Stimulated activated CD4-positive, alpha-beta T cell treated with anti-CD3 and anti-CD28 coated beads, TNF-alpha, amount 100 ng/mL, for 24 hours (primary cell): Measurements from ENCODE around the gene CARMIL1.

Experiments
- DNase-seq, 3 experiments: peaks; one replicate each; pipeline ENCODE4 v3.0.0-alpha.2; 2020; ENCODE audit warnings: low read depth in 3 of 3

CARMIL1 gene

DNA sequence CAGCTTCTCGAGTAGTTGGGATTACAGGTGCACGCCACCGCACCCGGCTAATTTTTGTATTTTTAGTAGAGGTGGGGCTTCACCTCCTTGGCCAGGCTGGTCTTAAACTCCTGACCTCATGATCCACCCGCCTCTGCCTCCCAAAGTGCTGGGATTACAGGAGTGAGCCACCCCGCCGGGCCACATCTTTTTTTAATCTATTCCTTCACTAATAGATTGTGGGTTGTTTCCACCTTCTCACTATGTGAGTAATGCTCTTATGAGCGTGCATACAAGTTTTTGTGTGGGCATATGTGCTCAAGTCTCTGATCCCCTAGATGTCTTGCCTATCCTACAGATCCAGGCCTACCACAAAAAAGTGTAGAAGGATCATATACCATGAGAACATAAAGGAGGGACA is 30.7 kb downstream of the CARMIL1 start:
- no peak for DNase-seq

DNA sequence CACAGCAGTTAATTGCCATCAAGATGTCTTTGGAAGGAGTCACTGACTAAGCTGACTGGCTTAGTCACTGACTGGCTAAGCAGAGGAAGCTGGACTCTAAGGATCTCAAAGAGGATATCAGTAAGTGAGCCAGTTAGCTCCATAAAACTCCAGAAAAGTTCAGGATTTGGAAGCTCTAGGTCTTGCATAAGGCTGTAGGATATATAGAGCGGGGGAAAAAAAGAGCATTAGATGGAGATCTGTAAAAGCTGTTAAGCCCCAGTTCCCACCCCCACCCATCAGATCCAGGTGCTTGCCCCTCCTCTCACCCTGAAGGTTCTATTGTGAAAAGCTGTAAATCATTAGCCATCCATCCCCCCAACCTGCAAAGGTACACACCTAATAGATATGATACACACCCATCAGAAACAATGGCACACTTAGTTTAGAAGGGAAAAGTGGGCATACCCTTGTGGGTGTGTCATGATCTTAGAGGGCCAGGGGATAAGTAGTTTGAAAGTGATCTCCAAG is 32.2 kb downstream of the CARMIL1 start:
- no peak for DNase-seq

DNA sequence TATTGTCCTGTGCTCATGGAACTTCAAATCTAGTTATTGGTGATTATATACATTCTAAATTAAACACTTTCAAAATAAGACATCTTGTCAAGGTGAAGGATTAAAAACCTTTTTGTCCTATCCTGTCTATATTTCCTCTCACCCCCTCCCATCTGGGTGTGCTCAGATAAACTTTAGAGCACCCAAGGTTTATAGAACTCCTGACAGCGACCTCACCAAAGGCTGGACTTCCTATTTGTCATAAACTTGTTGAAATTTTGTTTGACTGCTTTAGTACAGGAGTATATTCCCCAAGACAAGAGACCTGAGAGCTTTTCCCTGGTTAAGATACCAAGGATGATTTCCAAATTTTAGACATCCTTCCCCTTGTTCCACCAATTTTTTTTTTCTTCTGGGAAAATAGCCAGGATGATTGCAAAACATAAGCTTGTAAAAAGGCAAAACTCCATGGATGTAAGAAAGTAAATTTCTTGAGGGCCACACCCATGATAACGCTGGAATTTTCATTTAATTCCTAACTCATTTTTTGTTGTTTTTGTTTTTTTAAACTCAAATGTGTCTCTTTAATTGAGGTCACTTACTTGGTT is 33.0 kb downstream of the CARMIL1 start:
- no peak for DNase-seq

DNA sequence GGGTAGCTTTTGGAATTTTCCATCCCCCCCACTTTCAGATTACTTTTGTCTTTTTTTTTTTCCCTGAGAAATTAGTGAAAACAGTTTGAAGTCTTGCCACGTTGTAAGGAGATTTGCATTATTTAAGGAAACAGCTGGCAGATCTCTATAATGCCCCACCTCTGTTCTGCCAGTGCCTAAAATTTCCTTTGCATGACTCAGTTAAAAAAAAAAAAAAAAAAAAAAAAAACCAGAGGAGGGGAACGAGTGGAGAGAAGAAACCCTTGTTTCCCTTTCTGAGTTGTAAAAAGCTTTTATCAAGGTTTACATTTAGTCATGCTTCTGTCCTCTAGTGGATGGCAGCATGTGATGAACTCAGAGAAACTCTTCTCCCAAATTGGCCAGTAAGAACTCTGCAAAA is 33.5 kb downstream of the CARMIL1 start:
- no peak for DNase-seq

DNA sequence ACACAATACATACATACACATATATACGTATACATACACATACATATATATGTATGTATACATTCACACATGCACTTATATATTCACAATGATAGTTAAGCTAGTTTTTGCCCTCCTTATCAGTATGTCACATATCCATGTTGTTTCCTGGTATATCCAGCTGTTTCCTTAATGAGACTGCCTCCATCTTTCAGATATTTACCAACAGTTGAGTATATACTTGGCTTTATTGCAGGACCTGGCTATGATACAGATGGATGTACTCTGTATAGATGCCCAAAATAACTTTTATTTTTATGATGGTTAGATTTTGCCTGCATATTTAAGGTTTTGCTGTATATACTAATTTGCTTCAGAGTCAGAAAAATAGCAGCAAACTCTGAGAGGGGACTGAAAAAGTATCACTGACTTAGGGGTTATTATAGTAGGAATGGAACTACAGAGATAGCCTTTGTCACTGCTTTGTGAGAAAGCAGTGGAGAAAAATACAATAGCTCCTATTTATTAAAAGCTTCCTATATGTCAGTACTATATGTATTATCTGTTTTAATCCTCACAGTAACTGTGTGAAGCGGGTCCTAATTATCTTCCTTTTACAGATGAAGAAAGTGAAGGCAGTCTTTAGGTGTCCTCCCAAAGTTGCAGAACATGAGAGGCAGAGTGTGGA is 35.5 kb downstream of the CARMIL1 start:
- DNase-seq, result no peak

DNA sequence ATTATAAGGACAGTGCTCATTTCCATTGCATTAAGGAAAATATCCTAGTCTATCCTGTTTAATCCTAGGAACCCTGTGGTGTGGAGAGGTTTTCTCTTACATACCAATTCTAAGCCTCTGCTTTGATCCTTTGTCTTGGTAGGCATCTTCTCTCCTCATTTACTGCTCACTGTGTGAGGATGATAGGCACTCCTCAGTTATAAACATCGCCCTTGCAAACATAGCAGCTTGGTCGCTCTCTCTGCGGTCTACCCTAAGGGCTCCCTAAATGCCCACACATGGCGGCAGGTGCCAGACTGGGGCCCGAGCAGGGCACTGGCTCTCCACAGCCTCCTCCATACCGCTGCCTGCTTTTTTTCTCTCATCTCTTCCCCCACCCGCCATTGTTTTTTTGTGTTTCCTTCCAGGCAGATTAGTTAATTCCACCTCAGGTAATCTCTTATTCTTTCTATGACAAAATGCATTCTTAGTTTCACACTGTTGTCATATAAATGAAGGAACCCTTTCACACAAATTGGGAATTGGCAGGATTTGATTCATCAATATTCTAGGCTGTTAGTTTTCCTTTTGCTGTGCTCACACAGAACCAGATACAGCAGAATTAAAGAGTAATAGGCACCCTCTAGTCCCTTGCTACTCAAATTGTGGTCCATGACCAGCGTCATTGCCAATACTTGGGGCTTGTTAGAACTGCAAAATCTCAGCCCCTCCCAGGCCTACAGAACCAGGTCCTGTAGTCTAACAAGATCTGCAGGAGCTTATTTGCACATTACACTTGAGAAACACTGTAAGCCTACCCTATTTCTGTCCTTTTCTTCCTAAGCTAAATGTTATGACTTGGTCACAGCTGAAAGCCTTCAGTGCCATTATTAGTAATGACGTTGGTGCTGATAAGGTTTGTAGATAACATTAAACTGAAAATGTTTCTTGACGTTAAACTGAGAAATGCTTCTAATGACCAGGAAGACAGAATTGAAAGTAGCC is 36.3 kb downstream of the CARMIL1 start:
- DNase-seq, result no peak

DNA sequence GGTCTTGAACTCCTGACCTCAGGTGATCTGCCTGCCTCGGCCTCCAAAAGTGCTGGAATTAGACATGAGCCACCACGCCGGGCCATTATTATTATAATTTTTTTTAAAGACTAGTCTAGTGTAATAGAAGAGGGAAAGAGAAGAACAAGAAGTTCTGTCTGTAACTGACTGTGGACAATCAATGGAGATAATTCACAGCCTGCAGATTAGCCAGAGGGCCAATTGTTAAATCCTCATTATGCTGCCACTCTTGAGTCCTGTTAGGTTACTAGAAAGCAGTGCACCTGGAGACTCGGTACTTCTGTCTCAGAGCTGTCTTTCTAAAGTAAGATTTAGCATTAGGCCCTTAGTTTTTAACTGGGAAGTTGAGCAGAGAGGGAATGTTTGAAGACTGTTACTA is 37.5 kb downstream of the CARMIL1 start:
- no peak for DNase-seq

DNA sequence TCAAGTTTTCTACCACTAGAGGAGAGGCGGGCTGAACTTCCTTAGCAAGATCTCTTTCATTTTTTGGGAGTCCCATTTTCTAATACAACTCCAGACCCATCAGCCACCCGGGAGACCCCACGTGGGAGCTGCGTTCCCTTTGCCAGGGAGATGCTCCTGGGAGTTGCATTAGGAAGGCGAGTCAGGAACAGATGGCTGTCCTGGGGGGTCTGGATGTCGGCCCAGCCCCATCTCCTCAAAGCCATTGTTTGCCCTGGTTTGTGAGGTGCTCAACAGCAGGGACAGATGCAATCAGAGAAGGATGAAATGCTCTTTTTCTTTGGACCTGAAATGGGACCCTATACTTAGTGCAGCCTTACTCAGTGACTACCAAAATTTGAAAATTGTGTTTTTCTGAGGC is 39.4 kb downstream of the CARMIL1 start:
- DNase-seq, result no peak

DNA sequence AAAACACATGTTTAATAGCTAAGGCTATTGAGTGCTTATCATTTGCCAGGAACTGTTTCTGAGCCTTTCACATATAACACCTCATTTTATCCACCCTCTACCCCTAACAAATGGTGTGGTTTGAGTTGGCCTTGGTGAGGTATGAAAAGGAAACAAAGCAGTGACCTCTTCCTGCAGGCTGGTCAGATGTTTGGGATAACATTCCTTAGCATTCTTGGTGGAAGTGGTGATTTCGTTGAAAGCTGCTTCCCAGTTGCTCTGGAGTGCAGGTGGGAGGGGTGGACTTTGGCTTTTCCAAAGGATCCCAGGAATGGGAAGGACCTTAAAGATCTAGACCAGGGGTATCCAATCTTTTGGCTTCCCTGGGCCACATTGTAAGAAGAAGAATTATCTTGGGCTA is 41.3 kb downstream of the CARMIL1 start:
- DNase-seq, result no peak

DNA sequence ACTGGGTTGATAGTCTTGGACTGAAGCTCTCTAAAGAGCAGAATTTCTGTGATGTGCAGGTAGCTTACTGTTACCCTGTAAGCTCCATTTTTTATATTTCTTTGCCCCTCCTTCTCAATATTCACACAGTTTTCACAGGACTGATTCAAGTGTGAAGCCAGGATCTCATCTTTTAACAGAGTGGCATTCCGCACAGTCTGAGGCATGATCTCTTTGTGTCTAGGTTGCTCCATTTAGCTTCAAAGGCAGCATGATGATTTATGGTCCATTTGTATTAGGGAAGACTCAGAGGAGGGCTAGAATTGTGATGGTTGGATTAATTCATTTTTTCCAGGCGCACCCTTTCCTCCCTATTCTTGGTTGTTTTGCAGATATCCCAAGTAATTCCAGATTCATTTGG is 43.5 kb downstream of the CARMIL1 start:
- DNase-seq, result no peak

DNA sequence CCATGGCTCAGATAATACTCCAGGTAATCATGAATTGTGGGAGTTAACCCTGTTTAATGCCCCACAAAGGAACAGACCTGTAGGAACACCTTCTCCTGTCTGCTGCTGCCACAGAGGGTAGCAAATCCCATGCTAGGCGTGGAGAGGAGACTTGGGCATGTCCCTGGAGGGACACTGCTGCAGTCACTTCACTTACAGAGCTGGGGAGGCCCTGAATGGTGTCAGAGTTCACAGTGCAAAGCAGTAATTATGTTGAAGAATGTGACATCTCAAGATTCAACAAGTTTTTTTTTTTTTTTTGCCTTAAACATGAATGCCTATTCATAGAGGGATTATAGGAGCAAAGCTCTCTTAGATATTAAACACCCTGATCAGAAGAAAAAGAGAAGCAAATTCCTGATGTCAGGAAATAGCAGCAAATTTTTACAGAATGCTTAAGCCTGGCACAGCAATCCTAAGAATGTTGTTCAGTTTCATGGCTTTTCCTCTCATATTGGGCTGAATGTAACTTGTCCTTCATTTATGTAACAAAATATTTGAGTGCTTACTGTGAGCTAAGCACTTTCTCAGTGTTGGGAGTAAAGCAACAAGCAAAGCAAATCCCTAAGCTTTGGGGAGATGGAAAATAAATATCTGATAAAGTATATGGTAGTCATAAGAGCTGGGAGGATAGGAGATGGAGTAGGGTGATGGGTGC is 45.0 kb downstream of the CARMIL1 start:
- no peak for DNase-seq

DNA sequence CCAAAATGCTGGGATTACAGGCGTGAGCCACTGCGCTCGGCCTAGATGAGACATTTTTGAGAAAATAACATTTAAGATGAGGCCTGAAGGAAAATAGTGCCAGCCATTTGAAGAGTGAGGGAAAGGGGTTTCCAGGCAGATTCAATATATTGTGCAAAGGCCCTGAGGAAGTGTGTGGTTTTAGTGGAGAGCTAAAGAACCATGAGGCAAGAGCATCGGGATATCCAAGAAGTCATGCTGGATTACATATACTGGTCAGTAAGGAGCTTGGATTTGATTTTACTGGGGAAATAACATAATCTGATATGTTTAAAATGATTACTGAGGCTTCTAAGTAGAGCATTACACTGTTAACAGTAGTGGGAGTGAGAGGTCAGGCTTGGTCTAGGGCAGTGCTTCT is 47.0 kb downstream of the CARMIL1 start:
- DNase-seq, result no peak

DNA sequence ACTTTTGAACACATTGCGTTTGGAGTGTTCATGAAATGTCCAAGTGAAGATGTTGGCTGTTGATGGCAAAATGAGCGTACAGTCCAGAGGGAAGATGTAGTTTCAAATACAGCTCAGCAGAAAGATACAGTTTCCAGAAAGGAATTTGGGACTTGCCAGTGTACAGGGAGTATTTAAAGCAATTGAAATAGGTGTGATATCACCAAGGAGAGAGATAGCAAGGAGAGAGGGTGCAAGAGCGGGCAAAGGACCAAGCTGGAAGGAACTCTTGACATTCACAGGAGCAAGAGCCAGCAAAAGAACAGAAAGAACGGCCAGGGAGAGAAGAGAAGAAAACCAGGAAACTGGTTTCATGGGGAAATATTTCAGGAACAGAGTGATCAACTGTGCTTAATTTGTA is 47.8 kb downstream of the CARMIL1 start:
- DNase-seq, result no peak

DNA sequence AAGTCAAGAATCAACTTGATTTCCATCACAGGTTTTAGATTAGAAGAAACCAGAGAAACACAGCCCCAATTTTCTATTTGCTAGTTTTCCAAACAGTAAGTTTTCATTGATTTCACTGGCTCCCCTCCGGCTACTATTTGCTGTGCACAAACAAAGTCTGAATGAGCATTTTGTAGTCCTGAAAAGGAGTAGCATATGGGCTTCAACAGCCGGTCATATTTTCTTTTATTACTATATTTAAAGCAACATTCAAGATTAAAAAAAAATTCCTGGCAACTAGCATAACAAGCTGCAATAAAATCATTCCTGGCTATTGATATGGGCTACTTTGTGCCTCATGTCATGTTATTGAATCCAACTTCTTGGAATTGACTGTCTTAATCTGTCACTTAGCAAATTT is 48.3 kb downstream of the CARMIL1 start:
- DNase-seq, result no peak

DNA sequence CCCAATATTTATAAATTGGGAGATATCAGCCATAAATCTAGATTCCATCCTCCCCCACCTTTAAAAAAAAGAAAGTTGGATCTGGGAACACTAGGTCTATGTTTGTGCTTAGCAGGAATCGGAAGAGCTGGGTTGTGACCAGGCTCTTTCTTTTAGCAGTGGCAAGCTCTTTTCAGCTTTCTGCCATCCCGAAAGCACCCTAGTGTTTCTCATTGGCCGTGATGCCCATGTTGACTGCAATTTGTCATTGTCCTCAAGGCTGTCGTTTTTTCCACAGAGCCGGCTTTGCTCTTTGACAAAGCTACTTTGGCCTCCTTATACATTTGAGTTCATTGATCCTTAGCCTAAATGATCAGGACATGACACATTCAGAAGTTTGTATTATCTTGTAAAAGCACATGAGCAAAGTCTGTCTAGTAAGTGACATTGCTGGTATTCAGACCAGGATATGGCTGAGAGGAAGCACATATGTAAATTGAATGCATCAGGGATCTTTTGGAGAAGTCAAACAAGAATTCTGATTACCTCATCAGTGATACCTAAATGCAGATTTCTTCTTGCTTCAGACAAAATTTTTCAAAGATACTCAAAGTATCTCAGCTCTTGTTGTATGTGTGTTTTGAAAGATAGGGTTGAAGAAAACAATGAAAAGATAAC is 50.1 kb downstream of the CARMIL1 start:
- DNase-seq, result no peak

DNA sequence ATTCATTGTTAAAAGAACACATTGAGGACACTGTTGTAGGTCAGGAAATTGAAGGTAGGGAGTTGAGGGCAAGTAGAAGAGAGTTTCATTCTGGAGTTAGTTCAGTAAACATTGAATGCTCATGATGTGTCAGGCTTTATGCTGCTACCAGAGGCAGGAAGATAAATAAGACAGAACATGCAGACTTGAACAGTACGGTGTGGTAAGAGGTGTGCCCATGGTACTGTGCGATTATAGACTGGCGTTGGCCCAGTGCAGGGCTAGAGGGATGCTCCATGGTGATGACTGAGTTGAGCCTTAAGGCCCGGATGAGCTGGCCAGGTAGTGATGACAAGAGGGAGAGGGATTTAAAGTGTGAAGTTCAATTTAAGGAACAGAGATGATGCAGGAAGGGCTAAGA is 50.8 kb downstream of the CARMIL1 start:
- DNase-seq, result no peak

DNA sequence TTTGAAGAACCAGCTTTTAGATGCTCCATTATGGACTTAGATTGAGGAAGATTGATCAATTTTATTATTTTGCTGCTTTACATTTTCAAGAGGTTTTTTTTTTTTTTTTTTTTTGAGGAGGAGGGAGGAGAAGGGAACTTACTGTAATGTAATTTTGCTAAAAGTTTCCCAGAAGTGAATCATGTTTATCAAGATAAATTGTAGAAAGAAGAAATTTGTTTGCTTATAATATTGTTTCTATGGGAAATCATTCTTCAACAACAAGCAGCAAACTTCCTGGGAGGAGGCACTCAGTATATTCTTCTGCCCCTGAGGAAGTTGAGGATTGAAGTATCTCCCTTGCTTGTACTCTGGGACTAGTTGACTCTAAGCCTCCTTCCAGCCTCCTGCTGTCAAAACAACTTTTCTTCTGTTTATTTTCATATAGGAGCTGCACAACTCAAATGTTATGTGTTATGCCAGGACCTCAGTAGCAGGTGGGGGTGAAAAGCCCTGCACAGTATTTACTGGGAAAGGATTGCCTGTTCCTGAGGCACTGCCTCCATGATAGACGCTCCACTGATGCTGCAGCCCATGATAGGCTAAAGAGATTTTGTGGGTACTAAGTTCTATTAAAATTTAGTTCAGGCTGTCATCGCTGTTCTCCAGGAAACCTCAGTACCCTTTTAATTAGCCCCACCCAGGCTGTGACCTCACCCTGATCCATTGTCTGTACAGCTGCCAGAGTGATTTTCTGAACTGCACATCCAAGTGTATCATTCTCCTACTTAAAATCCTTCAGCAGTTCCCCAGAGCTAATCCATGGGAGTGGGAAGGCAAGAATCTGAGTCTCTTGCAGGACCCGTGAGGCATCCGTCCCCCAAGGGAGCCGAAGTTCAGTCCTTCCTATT is 51.9 kb downstream of the CARMIL1 start:
- DNase-seq, result no peak

DNA sequence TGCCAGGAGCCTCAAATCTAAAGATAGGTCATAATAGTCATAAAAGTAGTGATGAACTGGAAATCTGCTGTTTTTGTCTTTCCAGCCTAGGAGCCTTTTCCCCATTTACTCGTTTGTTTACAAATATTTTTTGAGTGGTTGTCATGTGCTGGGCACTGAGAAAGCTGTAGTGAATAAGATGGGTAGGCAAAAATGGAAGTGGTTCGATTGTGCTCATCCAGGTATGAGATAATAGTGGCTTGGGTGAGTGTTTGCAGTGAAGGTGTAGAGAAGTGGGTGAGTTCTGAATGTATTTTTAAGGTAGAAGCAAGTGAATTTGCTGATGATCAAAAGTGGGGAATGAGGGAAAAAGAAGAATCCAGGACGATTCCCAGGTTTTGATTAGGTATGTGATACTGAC is 53.0 kb downstream of the CARMIL1 start:
- DNase-seq, result no peak

DNA sequence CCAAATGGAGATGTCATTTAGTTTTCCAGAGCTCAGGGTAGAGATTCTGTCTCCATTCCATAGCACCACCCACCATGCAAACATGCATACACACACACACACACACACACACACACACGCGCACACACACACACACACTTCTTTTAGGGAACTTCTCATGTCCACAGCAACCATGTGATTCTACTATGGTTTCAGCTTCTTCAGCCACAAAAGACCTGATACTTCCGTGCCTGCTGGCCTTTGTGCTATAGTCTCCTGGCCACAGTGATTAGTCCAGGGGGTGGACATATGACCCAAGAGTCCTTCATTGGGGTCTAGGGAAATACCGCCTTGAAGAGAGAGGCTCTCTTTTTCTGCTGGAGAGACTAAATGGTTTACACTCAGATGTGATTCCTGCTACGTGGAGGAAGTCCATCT is 53.5 kb downstream of the CARMIL1 start:
- no peak for DNase-seq

DNA sequence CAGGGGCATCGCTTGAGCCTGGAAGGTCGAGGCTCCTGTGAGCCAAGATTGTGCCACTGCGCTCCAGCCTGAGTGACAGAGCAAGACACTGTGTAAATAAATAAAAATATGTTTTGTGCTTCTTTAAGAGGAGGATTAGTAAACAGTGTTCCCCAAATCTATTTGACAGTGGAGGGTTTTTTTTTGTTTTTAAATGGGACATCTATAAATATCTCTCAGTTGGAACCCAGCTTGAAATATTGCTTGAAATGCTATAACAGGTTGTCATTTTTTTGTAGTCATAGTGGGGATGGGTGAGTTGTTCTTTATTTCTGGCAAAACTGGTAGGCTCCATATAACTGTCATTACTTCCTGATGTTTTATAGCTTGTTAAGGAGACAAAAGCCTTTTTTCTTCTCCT is 54.3 kb downstream of the CARMIL1 start:
- no peak for DNase-seq
